GM13976 (cell line): Measurements from ENCODE around the gene PTEN.

Experiments used
- DNase-seq: peaks from one replicate; pipeline ENCODE4 v3.0.0; 2012; ENCODE audit warnings: low spot score
- CTCF ChIP-seq: IDR thresholded peaks from 2 replicates; pipeline ENCODE4 v1.5.1; 2012; ENCODE audit warnings: borderline replicate concordance, mild to moderate bottlenecking; ENCODE audit not compliant: insufficient read depth; ENCODE audit errors: extremely low read depth, missing control alignments, control extremely low read depth
- in situ Hi-C: fragments of 300-500 bp; cut with MboI; formaldehyde crosslinking; loops from one replicate; pipeline ENCODE4 v1.12.0; 2022; ENCODE audit warnings: low sequenced_read_pairs, mixed read lengths, inconsistent platforms; ENCODE audit not compliant: unreplicated experiment

Gene PTEN

GRCh38 chr10:87838650-87839049 lies 24.8 kb upstream of the PTEN start:
- no peak for TF ChIP-seq CTCF
- no peak for DNase-seq
- in situ Hi-C loops = no loop called here

GRCh38 chr10:87841186-87841585 lies 22.2 kb upstream of the PTEN start:
- in situ Hi-C loops = no loop called here
- no peak for TF ChIP-seq CTCF
- no peak for DNase-seq

DNA sequence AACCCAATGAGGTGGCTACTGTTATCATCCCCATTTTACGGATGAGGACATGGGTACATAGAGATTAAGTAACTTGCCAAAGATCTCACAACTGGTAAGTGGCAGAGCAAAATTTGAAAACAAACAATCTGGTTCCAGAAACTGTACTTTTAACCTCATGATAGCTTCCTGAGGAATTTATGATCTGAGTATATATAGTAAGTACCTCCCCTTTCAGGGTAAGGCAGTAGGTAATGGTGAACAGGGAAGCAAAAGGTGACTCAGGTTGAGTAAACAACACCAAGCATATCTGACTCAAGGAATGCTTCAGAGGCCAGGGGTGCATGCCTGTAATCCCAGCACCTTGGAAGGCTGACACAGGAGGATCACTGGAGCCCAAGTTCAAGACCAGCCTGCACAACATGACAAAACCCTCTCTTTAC lies 21.2 kb upstream of the PTEN start:
- DNase-seq = no peak
- no peak for TF ChIP-seq CTCF
- in situ Hi-C loops = no loop called here

DNA sequence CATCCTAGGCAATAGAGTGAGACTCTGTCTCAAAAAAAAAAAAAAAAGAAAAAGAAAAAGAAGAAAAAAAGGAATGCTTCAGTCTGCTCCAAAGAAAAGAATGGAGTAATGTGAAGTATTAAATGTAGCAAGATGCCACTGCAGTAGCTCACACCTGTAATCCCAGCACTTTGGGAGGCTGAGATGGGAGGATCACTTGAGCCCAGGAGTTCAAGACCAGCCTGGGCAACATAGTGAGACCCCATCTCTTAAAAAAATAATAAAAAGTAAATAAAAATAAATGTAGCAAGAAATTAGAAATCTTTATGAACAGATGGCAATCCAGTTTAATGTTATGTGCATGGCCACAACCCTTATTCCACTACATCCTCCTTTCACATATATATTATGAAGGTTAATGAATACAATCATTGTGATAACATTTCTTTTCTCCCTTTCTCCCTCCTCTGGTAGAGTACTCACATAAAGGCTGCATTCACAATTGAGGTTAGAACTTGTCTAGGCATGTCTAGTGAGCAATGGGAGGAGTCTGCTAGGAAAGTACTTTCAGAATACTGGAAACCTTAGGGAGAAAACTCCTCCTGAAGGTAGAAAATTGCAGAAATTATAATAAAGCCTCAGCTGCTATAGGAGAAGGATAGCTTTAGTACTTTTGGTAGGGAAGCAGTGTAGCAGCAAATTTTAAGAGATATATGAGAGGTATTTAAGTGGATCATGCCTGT lies 20.5 kb upstream of the PTEN start:
- in situ Hi-C loops = no loop called here
- no peak for DNase-seq
- TF ChIP-seq CTCF = no peak

- TF ChIP-seq CTCF = no peak
- DNase-seq = no peak
- in situ Hi-C loops = no loop called here
Measured at GRCh38 chr10:87843714-87844113, 19.7 kb upstream of the PTEN start.

- in situ Hi-C loops = no loop called here
- no peak for TF ChIP-seq CTCF
- no peak for DNase-seq
Measured at GRCh38 chr10:87844837-87845623, 18.4 kb upstream of the PTEN start.

DNA sequence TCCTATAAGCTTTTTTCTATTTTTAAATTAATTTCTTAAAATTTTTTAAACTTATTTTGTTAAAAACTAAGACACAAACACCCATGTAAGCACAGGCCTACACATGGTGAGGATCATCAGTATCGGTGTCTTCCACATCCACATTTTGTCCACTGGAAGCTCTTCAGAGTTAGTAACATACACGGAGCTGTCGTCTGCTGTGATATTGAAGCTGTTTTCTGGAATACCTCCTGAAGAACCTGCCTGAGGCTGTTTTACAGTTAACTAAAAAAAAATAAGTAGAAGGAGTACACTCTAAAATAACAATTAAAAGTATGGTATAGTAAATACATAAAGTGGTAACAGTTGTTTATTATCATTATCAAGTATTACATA lies 17.8 kb upstream of the PTEN start:
- TF ChIP-seq CTCF = no peak
- DNase-seq = no peak
- in situ Hi-C loops = no loop called here
